ENCODE results near the gene TNP1. TPM values are rescaled to one million over a fixed set of nuclear protein-coding genes. Genes with fewer than 3 reads are reported as not detected.

Gene TNP1
- total and polyA plus RNA-seq, 2 experiments from 2014 or later = not detected

DNA sequence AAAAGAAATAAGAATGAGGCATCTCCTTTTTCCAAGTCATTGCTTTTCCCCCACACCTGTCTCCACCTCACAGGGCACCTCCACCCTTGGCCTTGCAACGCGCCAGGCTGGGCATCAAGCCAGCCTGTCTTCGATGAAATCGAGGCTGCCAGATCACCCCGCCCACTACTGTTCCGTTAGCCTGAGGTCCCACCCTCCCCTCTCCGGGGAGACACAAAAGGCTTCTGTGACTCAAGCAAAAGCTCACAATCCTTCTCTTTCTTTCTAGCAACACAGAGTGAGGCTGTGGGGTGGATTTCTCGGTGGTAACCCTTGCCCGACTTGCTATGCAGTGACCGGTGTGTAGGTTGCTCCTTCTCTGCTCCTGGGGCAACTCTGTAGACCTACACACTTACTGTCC lies 9.9 kb downstream of the TNP1 start (continued):
- TF ChIP-seq STAT1 (IDR thresholded peaks at IDR 0.05; ENCODE audit: unreplicated experiment) = no peak
- no peak for TF ChIP-seq CREB1 (CRISPR knock-in tag; IDR thresholded peaks at IDR 0.05; ENCODE audit: low read depth)
- TF ChIP-seq, protein P1, sequence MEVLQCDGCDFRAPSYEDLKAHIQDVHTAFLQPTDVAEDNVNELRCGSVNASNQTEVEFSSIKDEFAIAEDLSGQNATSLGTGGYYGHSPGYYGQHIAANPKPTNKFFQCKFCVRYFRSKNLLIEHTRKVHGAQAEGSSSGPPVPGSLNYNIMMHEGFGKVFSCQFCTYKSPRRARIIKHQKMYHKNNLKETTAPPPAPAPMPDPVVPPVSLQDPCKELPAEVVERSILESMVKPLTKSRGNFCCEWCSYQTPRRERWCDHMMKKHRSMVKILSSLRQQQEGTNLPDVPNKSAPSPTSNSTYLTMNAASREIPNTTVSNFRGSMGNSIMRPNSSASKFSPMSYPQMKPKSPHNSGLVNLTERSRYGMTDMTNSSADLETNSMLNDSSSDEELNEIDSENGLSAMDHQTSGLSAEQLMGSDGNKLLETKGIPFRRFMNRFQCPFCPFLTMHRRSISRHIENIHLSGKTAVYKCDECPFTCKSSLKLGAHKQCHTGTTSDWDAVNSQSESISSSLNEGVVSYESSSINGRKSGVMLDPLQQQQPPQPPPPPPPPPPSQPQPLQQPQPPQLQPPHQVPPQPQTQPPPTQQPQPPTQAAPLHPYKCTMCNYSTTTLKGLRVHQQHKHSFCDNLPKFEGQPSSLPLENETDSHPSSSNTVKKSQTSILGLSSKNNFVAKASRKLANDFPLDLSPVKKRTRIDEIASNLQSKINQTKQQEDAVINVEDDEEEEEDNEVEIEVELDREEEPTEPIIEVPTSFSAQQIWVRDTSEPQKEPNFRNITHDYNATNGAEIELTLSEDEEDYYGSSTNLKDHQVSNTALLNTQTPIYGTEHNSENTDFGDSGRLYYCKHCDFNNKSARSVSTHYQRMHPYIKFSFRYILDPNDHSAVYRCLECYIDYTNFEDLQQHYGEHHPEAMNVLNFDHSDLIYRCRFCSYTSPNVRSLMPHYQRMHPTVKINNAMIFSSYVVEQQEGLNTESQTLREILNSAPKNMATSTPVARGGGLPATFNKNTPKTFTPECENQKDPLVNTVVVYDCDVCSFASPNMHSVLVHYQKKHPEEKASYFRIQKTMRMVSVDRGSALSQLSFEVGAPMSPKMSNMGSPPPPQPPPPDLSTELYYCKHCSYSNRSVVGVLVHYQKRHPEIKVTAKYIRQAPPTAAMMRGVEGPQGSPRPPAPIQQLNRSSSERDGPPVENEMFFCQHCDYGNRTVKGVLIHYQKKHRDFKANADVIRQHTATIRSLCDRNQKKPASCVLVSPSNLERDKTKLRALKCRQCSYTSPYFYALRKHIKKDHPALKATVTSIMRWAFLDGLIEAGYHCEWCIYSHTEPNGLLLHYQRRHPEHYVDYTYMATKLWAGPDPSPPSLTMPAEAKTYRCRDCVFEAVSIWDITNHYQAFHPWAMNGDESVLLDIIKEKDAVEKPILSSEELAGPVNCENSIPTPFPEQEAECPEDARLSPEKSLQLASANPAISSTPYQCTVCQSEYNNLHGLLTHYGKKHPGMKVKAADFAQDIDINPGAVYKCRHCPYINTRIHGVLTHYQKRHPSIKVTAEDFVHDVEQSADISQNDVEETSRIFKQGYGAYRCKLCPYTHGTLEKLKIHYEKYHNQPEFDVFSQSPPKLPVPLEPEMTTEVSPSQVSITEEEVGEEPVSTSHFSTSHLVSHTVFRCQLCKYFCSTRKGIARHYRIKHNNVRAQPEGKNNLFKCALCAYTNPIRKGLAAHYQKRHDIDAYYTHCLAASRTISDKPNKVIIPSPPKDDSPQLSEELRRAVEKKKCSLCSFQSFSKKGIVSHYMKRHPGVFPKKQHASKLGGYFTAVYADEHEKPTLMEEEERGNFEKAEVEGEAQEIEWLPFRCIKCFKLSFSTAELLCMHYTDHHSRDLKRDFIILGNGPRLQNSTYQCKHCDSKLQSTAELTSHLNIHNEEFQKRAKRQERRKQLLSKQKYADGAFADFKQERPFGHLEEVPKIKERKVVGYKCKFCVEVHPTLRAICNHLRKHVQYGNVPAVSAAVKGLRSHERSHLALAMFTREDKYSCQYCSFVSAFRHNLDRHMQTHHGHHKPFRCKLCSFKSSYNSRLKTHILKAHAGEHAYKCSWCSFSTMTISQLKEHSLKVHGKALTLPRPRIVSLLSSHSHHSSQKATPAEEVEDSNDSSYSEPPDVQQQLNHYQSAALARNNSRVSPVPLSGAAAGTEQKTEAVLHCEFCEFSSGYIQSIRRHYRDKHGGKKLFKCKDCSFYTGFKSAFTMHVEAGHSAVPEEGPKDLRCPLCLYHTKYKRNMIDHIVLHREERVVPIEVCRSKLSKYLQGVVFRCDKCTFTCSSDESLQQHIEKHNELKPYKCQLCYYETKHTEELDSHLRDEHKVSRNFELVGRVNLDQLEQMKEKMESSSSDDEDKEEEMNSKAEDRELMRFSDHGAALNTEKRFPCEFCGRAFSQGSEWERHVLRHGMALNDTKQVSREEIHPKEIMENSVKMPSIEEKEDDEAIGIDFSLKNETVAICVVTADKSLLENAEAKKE (CRISPR knock-in tag; IDR thresholded peaks at IDR 0.05) = no peak
- no peak for TF ChIP-seq ZNF114 (CRISPR knock-in tag; IDR thresholded peaks at IDR 0.05)

DNA sequence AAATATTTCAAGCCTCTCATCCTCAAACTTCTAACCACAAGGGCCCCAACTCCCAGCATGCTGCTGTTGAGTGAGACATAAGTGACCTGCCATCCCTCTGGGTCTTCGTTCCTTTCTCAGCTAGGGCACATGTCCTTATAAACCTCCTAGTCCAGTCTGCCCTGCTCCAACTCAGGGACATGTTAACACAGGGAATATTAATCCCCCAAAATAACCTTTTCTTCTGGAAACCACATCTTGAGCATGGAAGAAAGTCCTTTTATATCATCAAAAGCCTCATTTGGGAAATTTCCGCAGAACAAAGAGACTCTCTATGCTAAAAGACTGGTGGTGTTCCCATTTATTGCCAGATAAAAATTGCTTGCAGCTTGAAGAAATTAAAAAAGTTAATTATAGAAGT lies 14.4 kb downstream of the TNP1 start:
- DNase-seq (ENCODE audit: low spot score) (no peak), ATAC-seq (no peak)
- Histone ChIP-seq H3K36me3 (ENCODE audit: insufficient read depth) (no peaks in the 10 kb centered on the region), H3K27me3 (ENCODE audit: insufficient read depth) (no peaks in the 10 kb centered on the region), H3K4me1 (ENCODE audit: insufficient read depth) (no peaks in the 10 kb centered on the region), H3F3A (replicated peaks; ENCODE audit: low read depth) (no peaks in the 10 kb centered on the region), H3K4me2 (no peak overlapping the region), H3K79me2 (replicated peaks; ENCODE audit: insufficient read depth) (no peaks in the 10 kb centered on the region), H3K9me2 (ENCODE audit: insufficient read depth) (peaks cover 12% of the 10 kb centered on the region; the same call in 1 of the 2 replicates), H2AFZ (no peak overlapping the region), H3K4me3 (no peak overlapping the region), H4K20me1 (replicated peaks; ENCODE audit: insufficient read depth) (no peaks in the 10 kb centered on the region), H3K27ac (ENCODE audit: low read depth) (no peak overlapping the region)
- Mint-ChIP-seq H3K27ac (no peak overlapping the region), H3K4me3 (no peak overlapping the region), H3K4me1 (no peaks in the 10 kb centered on the region), H3K36me3 (ENCODE audit: low read depth) (no peaks in the 10 kb centered on the region), H3K27me3 (ENCODE audit: insufficient read depth, low read depth, poor library complexity) (peaks cover 5% of the 10 kb centered on the region), H3K9me3 (no peaks in the 10 kb centered on the region; the same call in 2 of the 3 replicates)
- TF ChIP-seq EZH2phosphoT487 (IDR thresholded peaks at IDR 0.05; ENCODE audit: unreplicated experiment) (no peak), NANOG (IDR thresholded peaks at IDR 0.05; ENCODE audit: borderline replicate concordance) (no peak), ZNF331 (CRISPR knock-in tag; IDR thresholded peaks at IDR 0.05; ENCODE audit: low read depth) (no peak), EZH2 (IDR thresholded peaks at IDR 0.05; ENCODE audit: low read depth, unreplicated experiment) (no peak), ZNF114 (CRISPR knock-in tag; IDR thresholded peaks at IDR 0.05) (no peak), STAT1 (IDR thresholded peaks at IDR 0.05; ENCODE audit: unreplicated experiment) (no peak), JUNB (IDR thresholded peaks at IDR 0.05; ENCODE audit: unreplicated experiment) (no peak), POLR2AphosphoS5 (IDR thresholded peaks at IDR 0.05; ENCODE audit: low read depth) (no peak), CREB1 (CRISPR knock-in tag; IDR thresholded peaks at IDR 0.05; ENCODE audit: low read depth) (no peak)
- TF ChIP-seq, protein P2, sequence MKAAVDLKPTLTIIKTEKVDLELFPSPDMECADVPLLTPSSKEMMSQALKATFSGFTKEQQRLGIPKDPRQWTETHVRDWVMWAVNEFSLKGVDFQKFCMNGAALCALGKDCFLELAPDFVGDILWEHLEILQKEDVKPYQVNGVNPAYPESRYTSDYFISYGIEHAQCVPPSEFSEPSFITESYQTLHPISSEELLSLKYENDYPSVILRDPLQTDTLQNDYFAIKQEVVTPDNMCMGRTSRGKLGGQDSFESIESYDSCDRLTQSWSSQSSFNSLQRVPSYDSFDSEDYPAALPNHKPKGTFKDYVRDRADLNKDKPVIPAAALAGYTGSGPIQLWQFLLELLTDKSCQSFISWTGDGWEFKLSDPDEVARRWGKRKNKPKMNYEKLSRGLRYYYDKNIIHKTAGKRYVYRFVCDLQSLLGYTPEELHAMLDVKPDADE (IDR thresholded peaks at IDR 0.05) = no peak
- TF ChIP-seq, protein P3, sequence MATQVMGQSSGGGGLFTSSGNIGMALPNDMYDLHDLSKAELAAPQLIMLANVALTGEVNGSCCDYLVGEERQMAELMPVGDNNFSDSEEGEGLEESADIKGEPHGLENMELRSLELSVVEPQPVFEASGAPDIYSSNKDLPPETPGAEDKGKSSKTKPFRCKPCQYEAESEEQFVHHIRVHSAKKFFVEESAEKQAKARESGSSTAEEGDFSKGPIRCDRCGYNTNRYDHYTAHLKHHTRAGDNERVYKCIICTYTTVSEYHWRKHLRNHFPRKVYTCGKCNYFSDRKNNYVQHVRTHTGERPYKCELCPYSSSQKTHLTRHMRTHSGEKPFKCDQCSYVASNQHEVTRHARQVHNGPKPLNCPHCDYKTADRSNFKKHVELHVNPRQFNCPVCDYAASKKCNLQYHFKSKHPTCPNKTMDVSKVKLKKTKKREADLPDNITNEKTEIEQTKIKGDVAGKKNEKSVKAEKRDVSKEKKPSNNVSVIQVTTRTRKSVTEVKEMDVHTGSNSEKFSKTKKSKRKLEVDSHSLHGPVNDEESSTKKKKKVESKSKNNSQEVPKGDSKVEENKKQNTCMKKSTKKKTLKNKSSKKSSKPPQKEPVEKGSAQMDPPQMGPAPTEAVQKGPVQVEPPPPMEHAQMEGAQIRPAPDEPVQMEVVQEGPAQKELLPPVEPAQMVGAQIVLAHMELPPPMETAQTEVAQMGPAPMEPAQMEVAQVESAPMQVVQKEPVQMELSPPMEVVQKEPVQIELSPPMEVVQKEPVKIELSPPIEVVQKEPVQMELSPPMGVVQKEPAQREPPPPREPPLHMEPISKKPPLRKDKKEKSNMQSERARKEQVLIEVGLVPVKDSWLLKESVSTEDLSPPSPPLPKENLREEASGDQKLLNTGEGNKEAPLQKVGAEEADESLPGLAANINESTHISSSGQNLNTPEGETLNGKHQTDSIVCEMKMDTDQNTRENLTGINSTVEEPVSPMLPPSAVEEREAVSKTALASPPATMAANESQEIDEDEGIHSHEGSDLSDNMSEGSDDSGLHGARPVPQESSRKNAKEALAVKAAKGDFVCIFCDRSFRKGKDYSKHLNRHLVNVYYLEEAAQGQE (IDR thresholded peaks at IDR 0.05; ENCODE audit: unreplicated experiment) = no peak
- TF ChIP-seq, protein P4, sequence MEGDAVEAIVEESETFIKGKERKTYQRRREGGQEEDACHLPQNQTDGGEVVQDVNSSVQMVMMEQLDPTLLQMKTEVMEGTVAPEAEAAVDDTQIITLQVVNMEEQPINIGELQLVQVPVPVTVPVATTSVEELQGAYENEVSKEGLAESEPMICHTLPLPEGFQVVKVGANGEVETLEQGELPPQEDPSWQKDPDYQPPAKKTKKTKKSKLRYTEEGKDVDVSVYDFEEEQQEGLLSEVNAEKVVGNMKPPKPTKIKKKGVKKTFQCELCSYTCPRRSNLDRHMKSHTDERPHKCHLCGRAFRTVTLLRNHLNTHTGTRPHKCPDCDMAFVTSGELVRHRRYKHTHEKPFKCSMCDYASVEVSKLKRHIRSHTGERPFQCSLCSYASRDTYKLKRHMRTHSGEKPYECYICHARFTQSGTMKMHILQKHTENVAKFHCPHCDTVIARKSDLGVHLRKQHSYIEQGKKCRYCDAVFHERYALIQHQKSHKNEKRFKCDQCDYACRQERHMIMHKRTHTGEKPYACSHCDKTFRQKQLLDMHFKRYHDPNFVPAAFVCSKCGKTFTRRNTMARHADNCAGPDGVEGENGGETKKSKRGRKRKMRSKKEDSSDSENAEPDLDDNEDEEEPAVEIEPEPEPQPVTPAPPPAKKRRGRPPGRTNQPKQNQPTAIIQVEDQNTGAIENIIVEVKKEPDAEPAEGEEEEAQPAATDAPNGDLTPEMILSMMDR (conservative IDR thresholded peaks at IDR 0.05; ENCODE audit: low read depth in 2 of 2) = no peak
